A673 (cell line): Measurements from ENCODE around the gene TAC3. TPM values are rescaled to one million over a fixed set of nuclear protein-coding genes. Genes with fewer than 3 reads are reported as not detected.

Experiments
- BruUV-seq: library from RNA; stranded (reverse); fragments of 400-500 nt; replicated peaks from 2 replicates; lab custom pipeline; 2021; lab: Mats Ljungman, UMichigan
- CTCF ChIA-PET: fragments of 300-600 bp; sonication (Branson Sonifier 250); formaldehyde crosslinking; loops from one replicate; lab custom pipeline; 2022; ENCODE audit warnings: antibody characterized with exemption; lab: Charles Lee
- POLR2A ChIA-PET: fragments of 300-600 bp; sonication (Branson Sonifier 250); formaldehyde crosslinking; loops from one replicate; lab custom pipeline; 2022; ENCODE audit warnings: antibody characterized with exemption; ENCODE audit not compliant: low non-redundant PET; lab: Charles Lee
- DNase-seq: peaks from one replicate; pipeline ENCODE4 v3.0.0-alpha.2; 2015; ENCODE audit warnings: low spot score
- H3K27ac ChIP-seq: fragments of 200-600 bp; sonication (generic); 2 replicates; pipeline ENCODE4 v1.5.1; 2016; ENCODE audit warnings: mixed run types, low read depth, mild to moderate bottlenecking, mixed read lengths, antibody characterized with exemption, low read length; ENCODE audit not compliant: poor library complexity, severe bottlenecking
- H3K27me3 ChIP-seq: fragments of 200-600 bp; sonication (generic); replicated peaks from 2 replicates; pipeline ENCODE4 v1.6.1; 2017; ENCODE audit warnings: mixed run types, low read depth, mild to moderate bottlenecking, mixed read lengths, antibody characterized with exemption, low read length; ENCODE audit not compliant: insufficient read depth, poor library complexity
- H3K36me3 ChIP-seq: fragments of 200-600 bp; sonication (generic); 2 replicates; pipeline ENCODE4 v1.6.1; 2016; ENCODE audit warnings: mixed run types, mild to moderate bottlenecking, mixed read lengths, antibody characterized with exemption, low read length; ENCODE audit not compliant: insufficient read depth, poor library complexity, severe bottlenecking
- H3K4me1 ChIP-seq: fragments of 200-600 bp; sonication (generic); 2 replicates; pipeline ENCODE4 v1.6.1; 2017; ENCODE audit warnings: mixed run types, mild to moderate bottlenecking, mixed read lengths, antibody characterized with exemption, low read length; ENCODE audit not compliant: insufficient read depth, poor library complexity, severe bottlenecking
- H3K4me3 ChIP-seq: fragments of 200-600 bp; sonication (generic); 2 replicates; pipeline ENCODE4 v1.5.1; 2016; ENCODE audit warnings: low read depth, mixed run types, mild to moderate bottlenecking, mixed read lengths, low read length; ENCODE audit not compliant: poor library complexity, severe bottlenecking
- H3K9me3 ChIP-seq: fragments of 200-600 bp; sonication (generic); 2 replicates; pipeline ENCODE4 v1.6.1; 2016; ENCODE audit warnings: mixed run types, low read depth, mild to moderate bottlenecking, mixed read lengths, antibody characterized with exemption, low read length; ENCODE audit not compliant: poor library complexity, severe bottlenecking
- CTCF ChIP-seq: fragments of 300-800, 200-600 bp; sonication (generic); conservative IDR thresholded peaks from 2 replicates; pipeline ENCODE4 v1.5.1; 2017; ENCODE audit warnings: low read depth, mild to moderate bottlenecking, antibody characterized with exemption, low read length, moderate library complexity, mixed read lengths
- EZH2 ChIP-seq: fragments of 200-600 bp; sonication (generic); IDR thresholded peaks from 2 replicates; pipeline ENCODE4 v1.6.1; 2017; ENCODE audit warnings: borderline replicate concordance, low read depth, mild to moderate bottlenecking, mixed read lengths, antibody characterized with exemption, low read length; ENCODE audit not compliant: poor library complexity, severe bottlenecking
- intact Hi-C: fragments of 100-400 bp; cut with micrococcal nuclease; formaldehyde crosslinking; loops from one replicate; pipeline ENCODE4 v1.10.0; 2022; ENCODE audit not compliant: unreplicated experiment
- total RNA-seq: library from RNA; stranded (reverse); gene quantifications from 2 replicates; pipeline ENCODE4 v1.2.3, GENCODE V29; 2021

TAC3 gene
- total RNA-seq, 1 experiment from 2014 or later, result not detected

DNA sequence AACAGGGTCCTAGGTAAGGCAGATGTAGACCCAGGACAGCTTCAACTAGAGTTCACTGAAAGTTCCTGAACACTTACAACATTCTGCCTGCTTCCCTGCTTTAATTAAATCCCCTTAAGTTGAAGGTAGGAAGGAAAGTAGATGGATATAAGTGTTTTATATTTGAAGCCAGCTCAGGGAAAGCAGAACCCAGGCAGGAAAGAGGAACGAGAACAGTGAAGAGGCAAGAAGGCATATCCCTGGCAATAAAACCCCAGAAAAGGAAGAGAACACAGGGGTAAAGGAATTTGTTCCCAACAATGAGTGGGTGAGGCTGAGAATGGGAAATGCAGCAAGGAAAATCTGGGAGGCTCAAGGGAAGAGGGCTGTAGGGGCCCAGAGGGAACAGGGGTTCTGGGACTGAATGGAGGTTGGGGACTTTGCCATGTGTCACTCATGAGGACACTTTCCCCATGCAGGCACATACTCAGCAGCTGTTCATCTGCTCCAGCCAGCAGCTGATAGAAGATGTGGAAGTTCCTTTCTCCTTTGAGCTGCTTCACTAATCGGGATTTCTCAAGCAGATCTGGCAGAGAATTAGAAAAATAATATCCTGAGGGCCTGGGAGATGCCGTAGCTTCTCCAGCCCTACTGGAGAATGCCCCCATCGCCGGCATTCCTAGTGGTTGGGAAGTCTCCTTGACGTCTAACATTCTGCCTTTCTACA is 29.9 kb upstream of the TAC3 start:
- TF ChIP-seq CTCF, result no peak
- no peak for TF ChIP-seq EZH2
- Histone ChIP-seq H3K36me3 (no peaks in the 10 kb centered on the region), H3K27me3 (no peaks in the 10 kb centered on the region), H3K9me3 (no peaks in the 10 kb centered on the region), H3K4me3 (no peak overlapping the region), H3K4me1 (no peaks in the 10 kb centered on the region), H3K27ac (no peak overlapping the region)
- intact Hi-C loops, result no loop called here
- ChIA-PET POLR2A (no interaction called here), CTCF (no interaction called here)
- no TSS peak for BruUV-seq
- DNase-seq, result no peak

GRCh38 chr12:57044889-57045288 is 28.6 kb upstream of the TAC3 start:
- no peaks in the 10 kb centered on the region for H3K9me3 ChIP-seq
- TF ChIP-seq CTCF, result no peak
- TF ChIP-seq EZH2, result no peak
- intact Hi-C loops, result no loop called here
- POLR2A ChIA-PET, result no interaction called here
- CTCF ChIA-PET, result no interaction called here
- H3K36me3 ChIP-seq, result no peaks in the 10 kb centered on the region
- H3K4me3 ChIP-seq, result no peak overlapping the region
- DNase-seq, result no peak
- no peaks in the 10 kb centered on the region for H3K4me1 ChIP-seq
- no peak overlapping the region for H3K27ac ChIP-seq
- no peaks in the 10 kb centered on the region for H3K27me3 ChIP-seq
- BruUV-seq, result no TSS peak

DNA sequence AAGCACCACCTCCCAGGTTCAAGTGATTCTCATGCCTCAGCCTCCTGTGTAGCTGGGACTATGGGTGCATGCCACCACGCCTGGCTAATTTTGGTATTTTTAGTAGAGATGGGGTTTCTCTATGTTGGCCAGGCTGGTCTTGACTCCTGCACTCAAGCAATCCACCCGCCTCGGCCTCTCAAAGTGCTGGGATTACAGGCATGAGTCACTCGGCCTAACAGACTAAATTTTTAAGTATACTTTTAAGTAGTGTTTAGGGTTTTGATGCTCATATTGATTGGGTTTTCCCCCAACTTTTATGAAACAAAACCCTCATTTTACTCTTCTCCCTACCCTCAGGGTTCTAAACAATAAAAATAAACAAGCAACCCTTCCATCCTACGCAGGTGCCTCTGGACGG is 28.1 kb upstream of the TAC3 start:
- ChIA-PET POLR2A (no interaction called here), CTCF (no interaction called here)
- no TSS peak for BruUV-seq
- intact Hi-C loops, result no loop called here
- no peak for DNase-seq
- Histone ChIP-seq H3K36me3 (no peaks in the 10 kb centered on the region), H3K27me3 (no peaks in the 10 kb centered on the region), H3K27ac (no peak overlapping the region), H3K4me3 (no peak overlapping the region), H3K4me1 (no peaks in the 10 kb centered on the region), H3K9me3 (no peaks in the 10 kb centered on the region)
- TF ChIP-seq EZH2 (no peak), CTCF (no peak)
